K562 (cell line): ENCODE data around the gene SAMD15. TPM values are rescaled to one million over a fixed set of nuclear protein-coding genes. Genes with fewer than 3 reads are reported as not detected.

ENCODE experiments used
- ARNT ChIP-seq, 2 experiments: fragments of 450-650 bp; IDR thresholded peaks; 2 replicates each; pipeline ENCODE4 v1.6.1; 2016; ENCODE audit warnings: mild to moderate bottlenecking in 1 of 2
- ATF7 ChIP-seq: fragments of 450-650 bp; IDR thresholded peaks from 2 replicates; pipeline ENCODE4 v1.7.1; 2014; ENCODE audit warnings: mild to moderate bottlenecking, moderate library complexity
- CHD2 ChIP-seq: IDR thresholded peaks from 2 replicates; pipeline ENCODE4 v1.6.1; 2011; ENCODE audit warnings: low read depth, low read length
- CREB5 ChIP-seq: fragments of 250-450 bp; sonication (Bioruptor Pico); IDR thresholded peaks from 2 replicates; pipeline ENCODE4 v1.5.0; 2020; ENCODE audit warnings: mild to moderate bottlenecking
- CXXC5 ChIP-seq: fragments of 250-450 bp; sonication (Bioruptor Pico); IDR thresholded peaks from 2 replicates; pipeline ENCODE4 v1.8.0; 2022; ENCODE audit warnings: inconsistent platforms, mild to moderate bottlenecking, moderate library complexity
- HDAC3 ChIP-seq: fragments of 450-650 bp; IDR thresholded peaks from 2 replicates; pipeline ENCODE4 v1.6.1; 2018; ENCODE audit warnings: borderline replicate concordance, mild to moderate bottlenecking, moderate library complexity; ENCODE audit not compliant: partially characterized antibody
- HDAC8 ChIP-seq: fragments of 450-650 bp; IDR thresholded peaks from 2 replicates; pipeline ENCODE4 v1.6.1; 2016; ENCODE audit warnings: mild to moderate bottlenecking, missing genetic modification characterization, moderate library complexity, missing compliant biosample characterization
- HMGN3 ChIP-seq: IDR thresholded peaks from 2 replicates; pipeline ENCODE4 v1.6.1; 2011; ENCODE audit warnings: borderline replicate concordance, low read depth, mild to moderate bottlenecking, mixed read lengths, low read length; ENCODE audit not compliant: insufficient read length; ENCODE audit errors: extremely low read depth
- MAFF ChIP-seq: IDR thresholded peaks from 2 replicates; pipeline ENCODE4 v1.6.1; 2012; ENCODE audit warnings: low read length, improper control_type of control experiment
- MAFK ChIP-seq: IDR thresholded peaks from 2 replicates; pipeline ENCODE4 v1.6.1; 2011; ENCODE audit warnings: low read length, improper control_type of control experiment
- NFIX ChIP-seq: fragments of 250-450 bp; sonication (Bioruptor Pico); IDR thresholded peaks from 2 replicates; pipeline ENCODE4 v1.4.0; 2020; ENCODE audit warnings: low read depth, mild to moderate bottlenecking, moderate library complexity
- OTX1 ChIP-seq: fragments of 450-650 bp; formaldehyde crosslinking; IDR thresholded peaks from 2 replicates; pipeline ENCODE4 v1.4.0; 2022; ENCODE audit warnings: mild to moderate bottlenecking
- STAT5A ChIP-seq: IDR thresholded peaks from 2 replicates; pipeline ENCODE4 v1.6.1; 2012; ENCODE audit warnings: low read length, inconsistent platforms, borderline replicate concordance
- TEAD1 ChIP-seq, 2 experiments: fragments of 450-650 bp in 1 of 2; sonication (generic) in 1 of 2; formaldehyde crosslinking; IDR thresholded peaks; 2 replicates each; pipeline versions ENCODE4 v1.4.0 to v1.8.0; 2020 to 2022; ENCODE audit warnings: mild to moderate bottlenecking in 2 of 2, missing genetic modification reagents in 1 of 2
- TEAD4 ChIP-seq, 2 experiments: sonication (generic) in 1 of 2; formaldehyde crosslinking in 1 of 2; IDR thresholded peaks; 2 replicates each; pipeline versions ENCODE4 v1.6.1 to v1.8.0; 2012 to 2022; ENCODE audit warnings: borderline replicate concordance in 1 of 2, inconsistent platforms in 1 of 2, low read length in 1 of 2, mild to moderate bottlenecking in 1 of 2, missing genetic modification reagents in 1 of 2
- ZNF140 ChIP-seq: fragments of 250-450 bp; sonication (Bioruptor Pico); IDR thresholded peaks from 2 replicates; pipeline ENCODE4 v1.8.0; 2021; ENCODE audit warnings: moderate library complexity, mild to moderate bottlenecking, inconsistent platforms
- ZNF347 ChIP-seq: fragments of 450-650 bp; formaldehyde crosslinking; IDR thresholded peaks from 2 replicates; pipeline ENCODE4 v1.4.0; 2020; ENCODE audit warnings: low read depth, mild to moderate bottlenecking, moderate library complexity
- polyA plus RNA-seq, 8 experiments: library from polyadenylated mRNA; depleted of rRNA in 4 of 8; stranded (reverse) in 5 of 8; unstranded in 3 of 8; fragments of >200 nt; fragmentation: Nextera tagmentation in 2 of 8; fragmentation: Illumina TruSeq in 1 of 8; extraction: Ambion mirVana in 2 of 8; extraction: Trizol in 1 of 8; gene quantifications; 2 replicates each; pipeline versions ENCODE4 v1.2.1 to v1.2.3, GENCODE V29; 2011 to 2014; ENCODE audit warnings: inconsistent platforms in 1 of 8, missing spikeins in 1 of 8
- total RNA-seq, 7 experiments: library from RNA; depleted of rRNA in 6 of 7; stranded (reverse); fragments of >200 nt in 6 of 7; fragmentation: Illumina TruSeq in 2 of 7; extraction: Trizol in 2 of 7; gene quantifications; 2 replicates each; pipeline versions ENCODE4 v1.2.1 to v1.2.3, GENCODE V29; 2011 to 2021; ENCODE audit warnings: low replicate concordance in 1 of 7
- TF ChIP-seq, protein P1 (sequence below): sonication (generic); formaldehyde crosslinking; IDR thresholded peaks from 2 replicates; pipeline ENCODE4 v1.8.0; 2022; ENCODE audit warnings: mild to moderate bottlenecking, missing genetic modification reagents
- TF ChIP-seq, protein P2 (sequence below): fragments of 250-450 bp; sonication (Bioruptor Pico); IDR thresholded peaks from 2 replicates; pipeline ENCODE4 v1.4.0; 2020; ENCODE audit warnings: mild to moderate bottlenecking
- TF ChIP-seq, protein P3 (sequence below): IDR thresholded peaks from 2 replicates; pipeline ENCODE4 v1.6.1; 2011; ENCODE audit warnings: borderline replicate concordance, low read depth, mild to moderate bottlenecking, moderate library complexity, low read length; ENCODE audit not compliant: insufficient read depth, poor library complexity, severe bottlenecking
- TF ChIP-seq, protein P4 (sequence below): sonication (generic); formaldehyde crosslinking; IDR thresholded peaks from 2 replicates; pipeline ENCODE4 v1.8.0; 2023; ENCODE audit warnings: mild to moderate bottlenecking, missing genetic modification reagents

The SAMD15 gene
- total and polyA plus RNA-seq, 9 of the 15 experiments (the other 6 are each of a cell fraction or from before 2014, with no cell fraction given): 0.18 to 0.54 (median 0.25) TPM

DNA sequence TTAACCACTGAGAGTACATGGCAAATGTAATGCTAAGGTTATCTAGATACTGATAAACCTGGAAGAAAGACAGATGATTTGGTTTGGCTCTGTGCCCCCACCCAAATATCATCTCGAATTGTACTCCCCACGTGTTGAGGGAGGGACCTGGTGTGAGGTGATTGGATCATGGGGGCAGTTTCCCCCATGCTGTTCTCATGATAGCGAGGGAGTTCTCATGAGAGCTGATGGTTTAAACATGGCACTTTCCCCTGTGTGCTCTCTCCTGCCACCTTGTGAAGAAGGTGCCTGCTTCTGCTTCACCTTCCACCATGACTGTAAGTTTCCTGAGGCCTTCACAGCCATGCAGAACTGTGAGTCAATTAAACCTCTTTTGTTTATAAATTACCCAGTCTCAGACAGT, 32.0 kb downstream of the SAMD15 start (continued):
- TF ChIP-seq STAT5A (no peak), CREB5 (CRISPR knock-in tag) (no peak), OTX1 (CRISPR knock-in tag) (no peak), TEAD1 (CRISPR knock-in tag; IDR thresholded peaks at IDR 0.05) (no peak), HDAC3 (no peak), CHD2 (peak; percentile 29; the same call in 1 of the 2 replicates), TEAD4 (IDR thresholded peaks at IDR 0.05; ENCODE audit: low read length) (peak; percentile 7; the same call in 1 of the 2 replicates), TEAD4 (CRISPR knock-in tag; IDR thresholded peaks at IDR 0.05; ENCODE audit: borderline replicate concordance) (no peak), CXXC5 (CRISPR knock-in tag) (no peak), HDAC8 (tag) (no peak), MAFF (no peak), ZNF347 (CRISPR knock-in tag) (no peak), NFIX (CRISPR knock-in tag) (no peak), ATF7 (no peak), HMGN3 (no peak), ARNT (IDR thresholded peaks at IDR 0.05) (no peak), ZNF140 (CRISPR knock-in tag) (no peak), MAFK (no peak)
- TF ChIP-seq, protein P1, sequence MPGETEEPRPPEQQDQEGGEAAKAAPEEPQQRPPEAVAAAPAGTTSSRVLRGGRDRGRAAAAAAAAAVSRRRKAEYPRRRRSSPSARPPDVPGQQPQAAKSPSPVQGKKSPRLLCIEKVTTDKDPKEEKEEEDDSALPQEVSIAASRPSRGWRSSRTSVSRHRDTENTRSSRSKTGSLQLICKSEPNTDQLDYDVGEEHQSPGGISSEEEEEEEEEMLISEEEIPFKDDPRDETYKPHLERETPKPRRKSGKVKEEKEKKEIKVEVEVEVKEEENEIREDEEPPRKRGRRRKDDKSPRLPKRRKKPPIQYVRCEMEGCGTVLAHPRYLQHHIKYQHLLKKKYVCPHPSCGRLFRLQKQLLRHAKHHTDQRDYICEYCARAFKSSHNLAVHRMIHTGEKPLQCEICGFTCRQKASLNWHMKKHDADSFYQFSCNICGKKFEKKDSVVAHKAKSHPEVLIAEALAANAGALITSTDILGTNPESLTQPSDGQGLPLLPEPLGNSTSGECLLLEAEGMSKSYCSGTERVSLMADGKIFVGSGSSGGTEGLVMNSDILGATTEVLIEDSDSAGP (CRISPR knock-in tag): no peak
- TF ChIP-seq, protein P2, sequence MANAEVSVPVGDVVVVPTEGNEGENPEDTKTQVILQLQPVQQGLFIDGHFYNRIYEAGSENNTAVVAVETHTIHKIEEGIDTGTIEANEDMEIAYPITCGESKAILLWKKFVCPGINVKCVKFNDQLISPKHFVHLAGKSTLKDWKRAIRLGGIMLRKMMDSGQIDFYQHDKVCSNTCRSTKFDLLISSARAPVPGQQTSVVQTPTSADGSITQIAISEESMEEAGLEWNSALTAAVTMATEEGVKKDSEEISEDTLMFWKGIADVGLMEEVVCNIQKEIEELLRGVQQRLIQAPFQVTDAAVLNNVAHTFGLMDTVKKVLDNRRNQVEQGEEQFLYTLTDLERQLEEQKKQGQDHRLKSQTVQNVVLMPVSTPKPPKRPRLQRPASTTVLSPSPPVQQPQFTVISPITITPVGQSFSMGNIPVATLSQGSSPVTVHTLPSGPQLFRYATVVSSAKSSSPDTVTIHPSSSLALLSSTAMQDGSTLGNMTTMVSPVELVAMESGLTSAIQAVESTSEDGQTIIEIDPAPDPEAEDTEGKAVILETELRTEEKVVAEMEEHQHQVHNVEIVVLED (CRISPR knock-in tag): no peak
- TF ChIP-seq, protein P3, sequence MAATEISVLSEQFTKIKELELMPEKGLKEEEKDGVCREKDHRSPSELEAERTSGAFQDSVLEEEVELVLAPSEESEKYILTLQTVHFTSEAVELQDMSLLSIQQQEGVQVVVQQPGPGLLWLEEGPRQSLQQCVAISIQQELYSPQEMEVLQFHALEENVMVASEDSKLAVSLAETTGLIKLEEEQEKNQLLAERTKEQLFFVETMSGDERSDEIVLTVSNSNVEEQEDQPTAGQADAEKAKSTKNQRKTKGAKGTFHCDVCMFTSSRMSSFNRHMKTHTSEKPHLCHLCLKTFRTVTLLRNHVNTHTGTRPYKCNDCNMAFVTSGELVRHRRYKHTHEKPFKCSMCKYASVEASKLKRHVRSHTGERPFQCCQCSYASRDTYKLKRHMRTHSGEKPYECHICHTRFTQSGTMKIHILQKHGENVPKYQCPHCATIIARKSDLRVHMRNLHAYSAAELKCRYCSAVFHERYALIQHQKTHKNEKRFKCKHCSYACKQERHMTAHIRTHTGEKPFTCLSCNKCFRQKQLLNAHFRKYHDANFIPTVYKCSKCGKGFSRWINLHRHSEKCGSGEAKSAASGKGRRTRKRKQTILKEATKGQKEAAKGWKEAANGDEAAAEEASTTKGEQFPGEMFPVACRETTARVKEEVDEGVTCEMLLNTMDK: no peak
- TF ChIP-seq, protein P4, sequence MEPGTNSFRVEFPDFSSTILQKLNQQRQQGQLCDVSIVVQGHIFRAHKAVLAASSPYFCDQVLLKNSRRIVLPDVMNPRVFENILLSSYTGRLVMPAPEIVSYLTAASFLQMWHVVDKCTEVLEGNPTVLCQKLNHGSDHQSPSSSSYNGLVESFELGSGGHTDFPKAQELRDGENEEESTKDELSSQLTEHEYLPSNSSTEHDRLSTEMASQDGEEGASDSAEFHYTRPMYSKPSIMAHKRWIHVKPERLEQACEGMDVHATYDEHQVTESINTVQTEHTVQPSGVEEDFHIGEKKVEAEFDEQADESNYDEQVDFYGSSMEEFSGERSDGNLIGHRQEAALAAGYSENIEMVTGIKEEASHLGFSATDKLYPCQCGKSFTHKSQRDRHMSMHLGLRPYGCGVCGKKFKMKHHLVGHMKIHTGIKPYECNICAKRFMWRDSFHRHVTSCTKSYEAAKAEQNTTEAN (CRISPR knock-in tag): no peak
